Endothelial cell of umbilical vein (primary cell): Measurements from ENCODE around the gene PXN. TPM values are rescaled to one million over a fixed set of nuclear protein-coding genes. Genes with fewer than 3 reads are reported as not detected.

Experiments used
- BruUV-seq: library from RNA; stranded (reverse); fragments of 400-500 nt; replicated peaks from 2 replicates; lab custom pipeline; 2021; lab: Mats Ljungman, UMichigan
- CTCF ChIA-PET: fragments of 300-600, 350-600 bp; sonication (Branson Sonifier 250); formaldehyde crosslinking; loops from one replicate; lab custom pipeline; 2021; ENCODE audit warnings: antibody characterized with exemption, inconsistent platforms; lab: Charles Lee
- POLR2A ChIA-PET: fragments of 300-600, 350-600 bp; sonication (Branson Sonifier 250); formaldehyde crosslinking; loops from one replicate; lab custom pipeline; 2021; ENCODE audit warnings: antibody characterized with exemption, inconsistent platforms; lab: Charles Lee
- DNase-seq: peaks from one replicate; pipeline ENCODE4 v3.0.0-alpha.2; 2011; ENCODE audit warnings: low read depth, low spot score
- FAIRE-seq: peaks from 2 replicates; lab custom pipeline; 2011; peaks lifted over from hg19 to GRCh38; lab: Jason Lieb, UNC
- H2AFZ ChIP-seq: 2 replicates; pipeline ENCODE4 v1.6.0; 2012; ENCODE audit warnings: low read depth, low read length, control low read depth, inconsistent platforms
- H3K27ac ChIP-seq: 2 replicates; pipeline ENCODE4 v1.5.1; 2011; ENCODE audit warnings: low read depth, mild to moderate bottlenecking, control low read depth, low read length, moderate library complexity; ENCODE audit not compliant: insufficient read depth
- H3K27me3 ChIP-seq, 2 experiments: 2 replicates each; pipeline versions ENCODE4 v1.6.0 to v1.6.1; 2011; ENCODE audit warnings: low read length in 2 of 2, mixed read lengths in 1 of 2; ENCODE audit not compliant: control insufficient read depth in 2 of 2, insufficient read depth in 2 of 2
- H3K36me3 ChIP-seq, 2 experiments: 2 replicates in 1 of 2; 3 replicates in 1 of 2; pipeline ENCODE4 v1.5.1; 2011; ENCODE audit warnings: low read length in 2 of 2, mild to moderate bottlenecking in 1 of 2, moderate library complexity in 1 of 2; ENCODE audit not compliant: control insufficient read depth in 2 of 2, insufficient read depth in 2 of 2; ENCODE audit errors: extremely low read depth in 1 of 2
- H3K4me1 ChIP-seq: 3 replicates; pipeline ENCODE4 v1.5.1; 2011; ENCODE audit warnings: mild to moderate bottlenecking, low read length; ENCODE audit not compliant: control insufficient read depth, insufficient read depth; ENCODE audit errors: extremely low read depth
- H3K4me2 ChIP-seq: 2 replicates; pipeline ENCODE4 v1.6.1; 2011; ENCODE audit warnings: low read length, control low read depth, mixed read lengths; ENCODE audit not compliant: insufficient read depth
- H3K4me3 ChIP-seq, 3 experiments: fragments of 200-600 bp in 1 of 3; sonication (generic), shearing (Covaris generic) in 1 of 3; replicated peaks in 1 of 3; 2 replicates each; pipeline ENCODE4 v1.5.1; 2011 to 2016; ENCODE audit warnings: control low read depth in 3 of 3, low read length in 3 of 3, mild to moderate bottlenecking in 2 of 3, inconsistent platforms in 1 of 3, low read depth in 1 of 3, moderate library complexity in 1 of 3; ENCODE audit not compliant: insufficient read depth in 1 of 3
- H3K79me2 ChIP-seq: 2 replicates; pipeline ENCODE4 v1.6.0; 2012; ENCODE audit warnings: low read length, inconsistent platforms; ENCODE audit not compliant: control insufficient read depth, insufficient read depth
- H3K9ac ChIP-seq: replicated peaks from 2 replicates; pipeline ENCODE3; 2011; ENCODE audit warnings: low read length, control low read depth; ENCODE audit not compliant: insufficient read depth; ENCODE audit errors: extremely low read depth
- H3K9me1 ChIP-seq: replicated peaks from 3 replicates; pipeline ENCODE4 v1.6.0; 2011; ENCODE audit warnings: mild to moderate bottlenecking, low read length; ENCODE audit not compliant: control insufficient read depth, insufficient read depth; ENCODE audit errors: extremely low read depth
- H3K9me3 ChIP-seq: replicated peaks from 2 replicates; pipeline ENCODE4 v1.5.1; 2012; ENCODE audit warnings: low read length, inconsistent platforms; ENCODE audit not compliant: control insufficient read depth, insufficient read depth
- H4K20me1 ChIP-seq: replicated peaks from 2 replicates; pipeline ENCODE3; 2011; ENCODE audit warnings: mild to moderate bottlenecking, low read length; ENCODE audit not compliant: control insufficient read depth, insufficient read depth; ENCODE audit errors: extremely low read depth
- EZH2 ChIP-seq: IDR thresholded peaks from 2 replicates; pipeline ENCODE4 v1.6.1; 2012; ENCODE audit warnings: borderline replicate concordance, low read depth, mild to moderate bottlenecking, moderate library complexity, low read length, inconsistent platforms; ENCODE audit not compliant: severe bottlenecking
- FOS ChIP-seq: IDR thresholded peaks from 2 replicates; pipeline ENCODE4 v1.6.1; 2011; ENCODE audit warnings: mild to moderate bottlenecking, low read length, moderate library complexity, borderline replicate concordance; ENCODE audit not compliant: insufficient read depth
- GATA2 ChIP-seq: IDR thresholded peaks from 2 replicates; pipeline ENCODE4 v1.7.0; 2011; ENCODE audit warnings: low read depth, mild to moderate bottlenecking, moderate library complexity, mixed read lengths, low read length; ENCODE audit not compliant: insufficient read length, insufficient read depth
- JUN ChIP-seq: IDR thresholded peaks from 2 replicates; pipeline ENCODE4 v1.6.1; 2011; ENCODE audit warnings: borderline replicate concordance, low read depth; ENCODE audit not compliant: insufficient read length, insufficient read depth
- MYC ChIP-seq: IDR thresholded peaks from one replicate; pipeline ENCODE4 v1.6.1; 2011; ENCODE audit warnings: mild to moderate bottlenecking, low read depth, low read length
- POLR2A ChIP-seq: IDR thresholded peaks from 2 replicates; pipeline ENCODE4 v1.6.1; 2012; ENCODE audit warnings: low read depth, mild to moderate bottlenecking, control low read depth, low read length
- POLR2AphosphoS5 ChIP-seq: IDR thresholded peaks from 2 replicates; pipeline ENCODE4 v1.6.1; 2012; ENCODE audit warnings: low read depth, mild to moderate bottlenecking, control low read depth, low read length, moderate library complexity; ENCODE audit not compliant: insufficient read depth
- dilution Hi-C: fragments of 300-500 bp; cut with MboI; formaldehyde crosslinking; loops from one replicate; pipeline ENCODE4 v1.15.0; 2019; ENCODE audit warnings: low sequenced_read_pairs; ENCODE audit not compliant: extremely low pct_ligation_motif_present
- intact Hi-C: fragments of 100-400 bp; cut with micrococcal nuclease; formaldehyde crosslinking; loops from one replicate; pipeline ENCODE4 v1.10.0; 2022
- polyA plus RNA-seq, 4 experiments: library from polyadenylated mRNA; depleted of rRNA in 3 of 4; stranded (reverse) in 3 of 4; unstranded in 1 of 4; fragments of >200 nt; gene quantifications; 2 replicates each; pipeline versions ENCODE4 v1.2.1 to v1.2.3, GENCODE V29; 2011 to 2012; ENCODE audit warnings: missing spikeins in 1 of 4
- total RNA-seq: library from RNA; stranded (reverse); gene quantifications from 2 replicates; pipeline ENCODE4 v1.2.3, GENCODE V29; 2021
- TF ChIP-seq, protein P1 (sequence below): IDR thresholded peaks from 2 replicates; pipeline ENCODE4 v1.6.1; 2011; ENCODE audit not compliant: insufficient read depth, insufficient read length
- TF ChIP-seq, protein P2 (sequence below), 2 donors: IDR thresholded peaks; 1 replicate in 1 of 2; 2 replicates in 1 of 2; pipeline ENCODE4 v1.5.1; 2011; ENCODE audit warnings: low read length in 2 of 2, mild to moderate bottlenecking in 2 of 2, moderate library complexity in 2 of 2, control low read depth in 1 of 2, inconsistent platforms in 1 of 2, low read depth in 1 of 2; ENCODE audit not compliant: insufficient read depth in 1 of 2; ENCODE audit errors: extremely low read depth in 1 of 2

PXN gene
- total and polyA plus RNA-seq, 2 donors (not counting 3 experiments of a cell fraction or from before 2014, with no cell fraction given), result 132 to 258 TPM

- no peak for FAIRE-seq
- H3K27me3 ChIP-seq, result no peaks in the 10 kb centered on the region
- H3K4me1 ChIP-seq, result peaks cover 12% of the 10 kb centered on the region
- H4K20me1 ChIP-seq, result no peaks in the 10 kb centered on the region
- H3K9me3 ChIP-seq, result no peaks in the 10 kb centered on the region
- H3K9ac ChIP-seq, result no peak overlapping the region
- POLR2A ChIA-PET, result interaction anchor here (1.7 to 1.8 kb wide), 2 partner anchors 32 to 123 kb away, joined by 20 read pairs; partner anchors contain the start of genes RNU4-2 and RPLP0
- no peak overlapping the region for H3K4me2 ChIP-seq
- no peak overlapping the region for H3K4me3 ChIP-seq
- intact Hi-C loops (no loop called here), dilution Hi-C loops (no loop called here)
- H3K79me2 ChIP-seq, result no peaks in the 10 kb centered on the region
- no peak overlapping the region for H2AFZ ChIP-seq
- H3K27ac ChIP-seq, result no peak overlapping the region
- TF ChIP-seq, protein P1, sequence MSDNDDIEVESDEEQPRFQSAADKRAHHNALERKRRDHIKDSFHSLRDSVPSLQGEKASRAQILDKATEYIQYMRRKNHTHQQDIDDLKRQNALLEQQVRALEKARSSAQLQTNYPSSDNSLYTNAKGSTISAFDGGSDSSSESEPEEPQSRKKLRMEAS, result no peak
- no peak for TF ChIP-seq POLR2AphosphoS5
- TF ChIP-seq, protein P2, sequence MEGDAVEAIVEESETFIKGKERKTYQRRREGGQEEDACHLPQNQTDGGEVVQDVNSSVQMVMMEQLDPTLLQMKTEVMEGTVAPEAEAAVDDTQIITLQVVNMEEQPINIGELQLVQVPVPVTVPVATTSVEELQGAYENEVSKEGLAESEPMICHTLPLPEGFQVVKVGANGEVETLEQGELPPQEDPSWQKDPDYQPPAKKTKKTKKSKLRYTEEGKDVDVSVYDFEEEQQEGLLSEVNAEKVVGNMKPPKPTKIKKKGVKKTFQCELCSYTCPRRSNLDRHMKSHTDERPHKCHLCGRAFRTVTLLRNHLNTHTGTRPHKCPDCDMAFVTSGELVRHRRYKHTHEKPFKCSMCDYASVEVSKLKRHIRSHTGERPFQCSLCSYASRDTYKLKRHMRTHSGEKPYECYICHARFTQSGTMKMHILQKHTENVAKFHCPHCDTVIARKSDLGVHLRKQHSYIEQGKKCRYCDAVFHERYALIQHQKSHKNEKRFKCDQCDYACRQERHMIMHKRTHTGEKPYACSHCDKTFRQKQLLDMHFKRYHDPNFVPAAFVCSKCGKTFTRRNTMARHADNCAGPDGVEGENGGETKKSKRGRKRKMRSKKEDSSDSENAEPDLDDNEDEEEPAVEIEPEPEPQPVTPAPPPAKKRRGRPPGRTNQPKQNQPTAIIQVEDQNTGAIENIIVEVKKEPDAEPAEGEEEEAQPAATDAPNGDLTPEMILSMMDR (IDR thresholded peaks at IDR 0.05; ENCODE audit: extremely low read depth in 1 of 2, insufficient read depth in 1 of 2, low read depth in 1 of 2, low read length in 2 of 2), result no peak
- no peak for TF ChIP-seq EZH2
- no peak for TF ChIP-seq JUN
- TF ChIP-seq GATA2, result no peak
- no peak for TF ChIP-seq FOS
- no peak for TF ChIP-seq MYC
- no peak for TF ChIP-seq POLR2A
- no peak for DNase-seq
- BruUV-seq, result no TSS peak
- H3K36me3 ChIP-seq, result peaks cover 8 to 20% of the 10 kb centered on the region in 2 experiments
- CTCF ChIA-PET, result interaction anchor here (1.0 to 1.7 kb wide), 7 partner anchors 20 to 134 kb away, joined by 3 to 10 read pairs (median 3); partner anchors contain the start of genes PXN and SIRT4
- H3K9me1 ChIP-seq, result no peaks in the 10 kb centered on the region
Observed at GRCh38 chr12:120168337-120168736, 97.2 kb downstream of the PXN start.
